HG03575 (cell line): ENCODE results near the gene STRIT1.
"Not testable (repeated sequence)": the region's sequence is repeated elsewhere in the genome, so short reads cannot be mapped to it uniquely, and the experiment has no call there.

Experiments
- ATAC-seq: cut with Tn5 transposase; IDR thresholded peaks from one replicate; pipeline ENCODE4 v1.9.1; 2021; ENCODE audit not compliant: unreplicated experiment, insufficient number of reproducible peaks, low FRiP score; ENCODE audit errors: extremely low read depth

Gene STRIT1

DNA sequence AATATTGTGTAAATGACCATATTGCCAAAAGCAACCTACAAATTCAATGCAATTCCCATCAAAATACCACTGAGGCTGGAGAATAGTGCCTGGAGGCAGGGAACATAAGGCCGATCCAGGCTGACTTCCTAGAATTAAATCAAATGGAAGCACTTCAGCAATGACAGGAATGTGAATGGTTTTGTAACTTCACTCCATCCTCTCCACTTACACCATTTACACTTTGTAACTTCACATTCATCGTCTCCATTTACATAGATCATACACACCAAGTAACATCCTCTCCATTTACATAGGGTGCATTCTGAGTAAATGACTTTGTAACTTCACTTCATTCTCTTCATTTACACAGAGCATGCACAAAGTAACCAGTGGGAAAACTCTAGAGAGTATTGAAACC is 11.6 kb downstream of the STRIT1 start:
- no peak for ATAC-seq

DNA sequence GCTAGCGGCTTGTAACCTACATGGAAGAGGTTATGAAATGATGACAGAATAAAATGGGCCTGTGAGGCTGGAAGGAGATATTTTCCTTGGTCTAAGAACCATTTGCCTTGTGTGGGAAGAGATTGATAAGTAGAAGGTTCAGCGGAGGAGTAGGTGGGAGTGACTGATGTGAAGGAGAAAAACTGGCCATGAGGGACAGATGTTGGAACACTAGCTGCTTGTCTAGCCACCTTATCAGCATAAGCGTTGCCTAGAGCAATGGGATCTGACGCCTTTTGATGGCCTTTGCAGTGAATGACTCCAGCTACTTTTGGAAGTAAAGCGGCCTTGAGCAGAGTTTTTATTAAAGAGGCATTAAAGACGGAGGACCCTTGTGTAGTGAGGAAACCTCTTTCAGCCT is 17.4 kb downstream of the STRIT1 start:
- ATAC-seq, result not testable (repeated sequence)

- ATAC-seq, result not testable (repeated sequence)
These were observed 18.2 kb downstream of the STRIT1 start for GRCh38 chr3:155275159-155275754.

- not testable (repeated sequence) for ATAC-seq
These were observed 19.0 kb downstream of the STRIT1 start for GRCh38 chr3:155274435-155274834.

GRCh38 chr3:155271343-155271613 is 22.2 kb downstream of the STRIT1 start:
- no peak for ATAC-seq

- ATAC-seq, result no peak
These were observed 22.8 kb downstream of the STRIT1 start for GRCh38 chr3:155270485-155271342.

DNA sequence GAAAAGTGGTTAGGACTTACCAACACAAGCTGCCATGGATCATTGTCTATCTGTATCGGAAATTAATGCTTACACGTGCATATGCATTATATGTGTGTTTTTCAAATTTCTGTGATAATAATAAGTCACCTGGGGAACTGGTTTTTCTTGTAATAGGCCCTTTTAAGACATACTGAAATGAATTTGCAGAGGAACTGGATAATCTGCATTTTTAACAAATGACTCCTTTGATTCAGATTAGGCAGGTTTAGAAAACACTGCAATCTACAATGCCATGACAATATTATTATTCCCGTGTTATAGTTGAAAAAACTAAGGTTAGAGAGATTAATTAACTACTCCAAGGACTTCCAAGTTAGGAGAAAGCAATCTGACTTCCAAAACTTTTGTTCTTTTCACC is 23.4 kb downstream of the STRIT1 start:
- ATAC-seq, result no peak

- not testable (repeated sequence) for ATAC-seq
These were observed 30.6 kb downstream of the STRIT1 start for GRCh38 chr3:155262855-155263254.

DNA sequence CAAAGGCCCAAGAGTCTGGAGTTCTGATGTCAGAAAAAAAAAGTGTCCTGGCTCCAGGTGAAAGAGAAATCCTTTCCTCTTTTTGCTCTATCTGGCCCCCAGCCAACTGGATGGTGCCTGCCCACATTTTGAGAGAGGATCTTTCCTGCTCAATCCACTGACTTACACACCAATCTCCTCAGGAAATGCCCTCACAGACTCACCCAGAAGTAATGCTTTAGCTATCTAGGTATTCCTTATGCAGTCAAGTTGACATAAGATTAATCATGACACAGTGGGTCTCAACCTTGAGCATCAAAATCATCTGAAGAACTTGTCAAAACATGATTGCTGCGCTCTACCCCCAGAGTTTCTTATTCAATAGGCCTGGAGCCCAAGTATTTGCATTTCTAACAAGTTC is 31.2 kb downstream of the STRIT1 start:
- ATAC-seq, result no peak

DNA sequence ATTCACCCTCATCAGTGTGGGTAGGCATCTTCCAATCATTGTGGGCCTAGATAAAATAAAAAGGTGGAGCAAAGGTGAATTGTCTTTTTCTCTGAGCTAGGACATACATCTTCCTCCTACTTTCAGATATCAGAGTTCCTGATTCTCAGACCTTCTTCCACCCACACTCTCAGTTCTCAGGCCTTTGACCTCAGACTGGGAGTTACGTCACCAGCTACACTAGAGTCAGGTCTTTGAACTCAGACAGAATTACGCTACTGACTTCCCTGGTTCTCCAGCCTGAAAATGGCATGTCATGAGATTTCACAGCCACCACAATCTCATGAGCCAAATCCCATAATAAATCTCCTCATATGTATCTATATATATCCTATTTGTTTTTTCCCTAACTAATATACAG is 39.0 kb downstream of the STRIT1 start:
- no peak for ATAC-seq

DNA sequence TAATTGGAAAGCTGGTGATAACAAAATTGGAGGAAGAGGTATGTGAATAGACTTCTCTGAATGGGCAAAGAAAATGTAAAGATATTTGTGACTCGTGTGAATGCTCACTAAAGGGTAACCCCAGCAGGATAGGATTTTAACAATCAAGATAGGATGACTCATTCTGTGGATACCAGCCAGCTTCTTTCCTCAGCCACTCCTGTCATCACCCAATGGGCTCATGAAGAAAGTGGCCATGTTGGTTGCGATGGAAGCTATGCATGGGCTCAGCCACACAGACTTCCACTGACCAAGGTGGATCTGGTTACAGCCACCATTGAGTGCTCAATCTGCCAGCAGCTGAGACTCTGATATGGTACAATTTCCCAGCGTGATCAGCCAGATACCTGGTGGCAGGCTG is 40.9 kb downstream of the STRIT1 start:
- ATAC-seq, result no peak

DNA sequence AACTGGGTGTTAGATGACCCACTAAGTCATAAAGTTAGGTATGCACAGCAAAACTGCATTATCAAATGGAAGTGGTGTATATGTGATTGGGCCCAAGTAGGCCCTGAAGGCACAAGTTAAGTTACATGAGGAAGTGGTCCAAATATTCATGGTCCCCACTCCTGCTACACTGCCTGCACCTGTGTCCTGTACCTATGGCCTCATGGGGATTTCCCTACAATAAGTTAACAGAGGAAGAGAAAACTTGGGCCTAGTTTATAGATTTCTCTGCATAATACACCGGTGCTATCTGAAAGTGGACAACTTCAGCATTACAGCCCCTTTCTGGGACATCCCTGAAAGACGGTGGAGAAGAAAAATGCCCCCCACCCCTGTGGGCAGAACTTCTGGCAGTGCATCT is 41.5 kb downstream of the STRIT1 start:
- ATAC-seq, result no peak

GRCh38 chr3:155248531-155249187 is 44.8 kb downstream of the STRIT1 start:
- no peak for ATAC-seq

DNA sequence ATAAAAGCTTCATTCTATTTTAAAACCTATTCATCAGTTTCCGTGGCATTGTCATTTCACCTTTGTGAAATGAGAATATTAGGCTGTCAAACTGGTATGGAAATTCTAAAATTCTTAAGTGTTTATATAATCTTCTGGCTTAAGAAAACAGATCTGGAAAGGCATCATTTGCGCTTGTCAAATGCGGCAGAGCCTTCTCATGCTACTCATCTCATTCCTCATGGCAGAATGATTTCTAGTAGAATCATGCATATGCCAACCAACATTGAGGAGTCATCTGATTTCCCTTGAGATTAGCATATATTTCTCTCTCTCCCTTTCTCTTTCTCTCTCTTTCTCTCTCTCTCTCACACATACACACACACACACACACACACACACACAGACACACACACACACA is 48.8 kb downstream of the STRIT1 start:
- no peak for ATAC-seq

GRCh38 chr3:155244216-155244615 is 49.3 kb downstream of the STRIT1 start:
- no peak for ATAC-seq

DNA sequence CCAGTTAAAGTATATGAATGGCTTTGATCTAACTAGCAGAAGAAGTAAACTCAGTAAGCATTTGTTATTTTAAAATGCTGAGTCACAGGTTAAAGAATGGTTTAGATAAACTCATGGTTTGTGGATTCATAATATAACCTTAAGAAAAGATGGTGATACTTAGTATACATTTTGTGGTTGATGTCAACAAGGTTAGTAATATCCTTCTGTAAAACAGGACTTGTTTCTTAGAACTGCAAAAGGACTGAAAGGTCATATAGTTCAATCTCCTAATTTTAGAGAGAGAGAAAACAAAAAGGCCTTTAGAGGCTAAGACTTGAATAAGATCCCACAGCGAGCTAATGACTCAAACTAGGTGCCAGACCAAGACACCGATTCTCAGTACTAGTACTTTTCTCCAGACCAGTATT is 50.0 kb downstream of the STRIT1 start:
- ATAC-seq, result no peak

GRCh38 chr3:155242342-155242741 is 51.1 kb downstream of the STRIT1 start:
- ATAC-seq, result no peak

- ATAC-seq, result no peak
These were observed 51.9 kb downstream of the STRIT1 start for GRCh38 chr3:155241579-155241978.
